ENCODE measurements around the gene ZSCAN12.

ZSCAN12 gene

DNA sequence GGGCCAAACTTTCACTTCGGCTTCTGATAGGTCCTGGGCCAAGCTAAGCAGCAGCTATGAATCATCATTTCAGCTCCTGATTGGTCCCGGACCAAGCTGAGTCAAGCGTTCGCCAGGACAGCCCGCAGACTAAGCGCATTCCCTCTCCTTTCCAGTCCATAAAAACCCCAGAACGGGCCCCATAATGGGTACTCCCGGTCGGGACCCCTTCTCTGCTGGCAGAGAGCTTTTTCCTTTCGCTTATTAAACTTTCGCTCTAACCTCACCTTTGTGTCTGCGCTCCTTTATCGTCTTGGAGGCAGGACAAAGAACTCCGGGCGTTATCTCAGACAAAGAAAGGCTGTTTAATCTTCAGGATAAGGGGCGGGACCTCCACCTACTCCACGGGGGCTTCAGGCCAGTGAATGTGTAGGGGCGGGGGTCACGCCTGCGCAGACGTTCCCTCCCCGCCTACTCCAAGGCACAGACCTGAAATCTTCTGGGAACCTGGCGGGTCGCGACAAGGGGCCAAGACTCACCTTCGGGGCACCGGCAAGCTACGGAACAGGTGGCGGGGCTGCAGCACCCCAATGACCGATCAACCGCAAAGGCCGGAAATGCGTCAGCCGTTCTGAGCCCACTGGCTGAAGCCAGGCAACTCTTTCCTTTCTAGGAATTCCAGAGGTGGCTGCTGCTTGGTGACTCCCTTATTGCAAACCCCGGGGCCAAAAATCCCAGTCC, 63.8 kb downstream of the ZSCAN12 start, which contains the start of gene ZSCAN31:
TSS of gene ZSCAN31 (minus strand) at position 585 of the 720 bp plus-strand sequence. CDS start 6,465 bp downstream, outside the sequence.
- peaks cover 7% of the 10 kb centered on the region for H3K9me3 Mint-ChIP-seq
- DNase-seq: peak; percentile 82
- no peaks in the 10 kb centered on the region for H3K27me3 Mint-ChIP-seq
- H3K4me1 Mint-ChIP-seq (ENCODE audit: low read depth): peaks cover 5% of the 10 kb centered on the region
- peaks cover under 1% of the 10 kb centered on the region for H3K36me3 Mint-ChIP-seq (ENCODE audit: low read depth)
- H3K27ac Mint-ChIP-seq: no peak within 1 kb of the TSS
- H3K4me3 Mint-ChIP-seq: no peak within 1 kb of the TSS

DNA sequence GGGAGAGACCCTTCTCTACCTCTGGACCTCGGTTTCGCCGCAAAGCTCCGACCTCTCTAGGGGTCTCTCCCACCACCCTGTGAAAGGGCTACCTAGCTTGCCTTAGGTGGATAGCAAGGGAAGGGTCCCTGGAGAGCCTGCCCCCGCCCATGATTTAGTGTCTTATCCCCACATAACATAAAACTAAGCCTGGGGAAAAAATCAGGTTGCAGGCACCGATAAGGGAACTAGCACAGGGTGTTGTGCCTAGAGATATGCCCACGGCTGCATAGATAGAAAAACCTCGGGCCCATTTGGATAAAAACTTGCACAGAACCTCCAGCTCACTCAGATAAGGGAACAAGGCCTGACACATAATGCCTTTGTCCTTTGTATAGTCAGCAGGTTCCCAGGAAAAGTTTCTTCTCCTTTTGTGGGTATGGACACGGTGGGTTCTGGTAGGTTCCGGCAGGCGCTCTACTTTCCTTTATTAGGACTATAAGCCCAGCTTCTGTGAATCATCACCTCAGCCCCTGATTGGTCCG, 64.4 kb downstream of the ZSCAN12 start:
- Mint-ChIP-seq H3K36me3 (ENCODE audit: low read depth) (no peaks in the 10 kb centered on the region), H3K4me3 (no peak overlapping the region), H3K27ac (no peak overlapping the region), H3K9me3 (peaks cover under 1% of the 10 kb centered on the region), H3K4me1 (ENCODE audit: low read depth) (peaks cover 5% of the 10 kb centered on the region), H3K27me3 (no peaks in the 10 kb centered on the region)
- DNase-seq: no peak

DNA sequence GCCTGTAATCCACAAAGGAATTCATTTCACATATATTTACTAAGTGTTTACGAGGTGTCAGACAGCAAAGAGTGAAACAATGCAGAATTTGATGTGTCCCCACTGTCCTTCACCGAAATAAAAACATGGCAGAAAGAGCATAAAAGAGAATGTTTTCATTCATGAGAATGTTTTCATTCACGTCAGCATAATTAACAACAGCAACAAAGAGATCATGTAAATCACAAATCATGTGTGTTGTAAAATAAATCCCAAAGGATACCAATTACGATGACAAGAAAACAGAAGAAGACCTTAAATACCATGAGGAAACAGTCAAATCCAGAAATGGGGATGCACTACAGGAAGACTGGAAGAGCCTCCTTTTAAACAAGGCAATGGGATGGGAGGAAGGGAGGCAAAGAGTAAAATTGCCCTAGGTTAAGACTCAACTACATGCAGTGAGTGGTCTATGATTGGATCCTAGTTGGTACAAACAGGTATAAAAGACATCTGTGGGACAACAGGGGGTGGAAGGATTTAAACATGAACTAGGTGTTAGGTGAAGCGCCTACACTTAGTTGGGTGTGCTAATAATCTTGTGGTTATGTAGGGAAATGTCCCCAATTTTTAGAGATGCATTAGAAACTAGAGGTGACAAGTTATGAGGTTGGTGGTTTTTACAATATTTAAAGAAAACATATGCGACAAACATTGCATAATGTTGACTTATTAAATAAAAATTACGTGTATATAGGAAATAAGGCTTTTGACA, 65.1 kb downstream of the ZSCAN12 start:
- H3K4me3 Mint-ChIP-seq: no peak overlapping the region
- no peak for DNase-seq
- H3K36me3 Mint-ChIP-seq (ENCODE audit: low read depth): no peaks in the 10 kb centered on the region
- H3K27me3 Mint-ChIP-seq: no peaks in the 10 kb centered on the region
- H3K4me1 Mint-ChIP-seq (ENCODE audit: low read depth): peaks cover 5% of the 10 kb centered on the region
- H3K27ac Mint-ChIP-seq: no peak overlapping the region
- H3K9me3 Mint-ChIP-seq: no peaks in the 10 kb centered on the region

DNA sequence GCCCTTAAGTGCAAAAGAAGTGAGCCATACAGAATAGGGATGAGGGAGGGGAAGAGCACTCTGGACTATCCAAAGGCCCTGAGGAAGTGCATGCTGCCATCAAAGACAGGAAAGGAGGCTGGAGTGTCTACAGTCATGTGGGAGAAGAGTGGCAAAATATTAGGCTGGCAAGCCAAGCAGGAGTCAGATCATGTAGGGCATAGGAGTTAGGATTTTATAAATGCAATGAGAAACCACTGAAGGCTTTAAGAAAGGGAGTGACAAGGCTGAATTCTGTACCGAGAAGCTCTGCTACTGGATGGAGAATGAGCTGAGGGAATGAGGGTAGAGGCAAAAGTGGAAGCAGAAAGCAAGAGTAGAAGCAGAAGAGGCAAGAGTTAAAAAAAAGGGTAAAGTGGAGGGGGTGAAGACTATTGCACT, 65.9 kb downstream of the ZSCAN12 start:
- Mint-ChIP-seq H3K27me3 (no peaks in the 10 kb centered on the region), H3K27ac (no peak overlapping the region), H3K9me3 (peaks cover 6% of the 10 kb centered on the region), H3K4me3 (no peak overlapping the region), H3K36me3 (ENCODE audit: low read depth) (peaks cover 7% of the 10 kb centered on the region), H3K4me1 (ENCODE audit: low read depth) (peaks cover 5% of the 10 kb centered on the region)
- no peak for DNase-seq

DNA sequence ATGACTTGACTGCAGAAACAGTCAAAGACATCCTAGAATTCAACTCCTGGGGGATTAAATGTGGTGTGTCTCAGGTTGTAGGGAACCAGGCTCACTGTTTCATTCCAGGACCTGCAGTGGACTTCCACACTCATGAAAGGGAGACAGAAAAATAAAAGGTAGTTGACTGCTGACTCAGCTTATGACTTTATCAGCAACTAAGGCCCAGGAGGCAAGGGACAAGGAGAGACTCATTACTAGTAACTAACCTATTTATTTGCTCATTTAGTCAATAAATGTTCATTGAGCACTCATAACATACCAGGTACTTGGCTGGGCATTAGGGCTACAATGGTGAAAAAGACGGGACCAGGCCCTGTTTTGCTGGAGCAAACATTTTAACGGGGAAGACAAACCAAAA, 66.5 kb downstream of the ZSCAN12 start:
- H3K27ac Mint-ChIP-seq: no peak overlapping the region
- DNase-seq: no peak
- H3K27me3 Mint-ChIP-seq: no peaks in the 10 kb centered on the region
- peaks cover 6% of the 10 kb centered on the region for H3K9me3 Mint-ChIP-seq
- H3K4me3 Mint-ChIP-seq: no peak overlapping the region
- peaks cover 5% of the 10 kb centered on the region for H3K4me1 Mint-ChIP-seq (ENCODE audit: low read depth)
- H3K36me3 Mint-ChIP-seq (ENCODE audit: low read depth): peaks cover 7% of the 10 kb centered on the region

DNA sequence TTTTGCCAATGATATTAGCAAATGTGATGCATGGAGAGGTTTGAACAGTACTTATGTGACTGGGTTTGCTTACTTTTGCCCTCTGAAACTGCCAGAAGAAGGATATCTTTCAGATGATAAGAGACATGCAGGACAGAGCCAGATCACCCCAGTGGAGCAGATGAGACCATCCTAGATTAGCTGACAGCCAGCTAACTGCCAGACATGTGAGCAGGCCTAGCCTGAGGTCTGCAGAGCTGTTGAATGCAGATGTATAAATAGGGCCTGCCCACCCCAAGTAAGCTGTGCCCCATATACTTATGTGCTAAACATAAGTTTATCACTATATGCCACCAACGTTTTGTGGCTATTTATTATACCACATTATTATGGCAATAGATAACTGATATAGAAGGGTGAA, 69.5 kb downstream of the ZSCAN12 start:
- peaks cover 5% of the 10 kb centered on the region for H3K4me1 Mint-ChIP-seq (ENCODE audit: low read depth)
- H3K4me3 Mint-ChIP-seq: no peak overlapping the region
- H3K27ac Mint-ChIP-seq: no peak overlapping the region
- no peak for DNase-seq
- no peaks in the 10 kb centered on the region for H3K27me3 Mint-ChIP-seq
- H3K9me3 Mint-ChIP-seq: peaks cover 28% of the 10 kb centered on the region
- H3K36me3 Mint-ChIP-seq (ENCODE audit: low read depth): peaks cover 28% of the 10 kb centered on the region

All from activated T-cell treated with anti-CD3 and anti-CD28 coated beads, Interleukin-2, amount 50 U/mL, for 24 hours (primary cell).